H1 (cell line): ENCODE measurements around the gene F3. TPM values are rescaled to one million over a fixed set of nuclear protein-coding genes. Genes with fewer than 3 reads are reported as not detected.

Source experiments
- CTCF ChIA-PET: fragments of 300-600 bp; sonication (Branson Sonifier 250); formaldehyde crosslinking; loops from one replicate; lab custom pipeline; 2021; ENCODE audit not compliant: partially characterized antibody; lab: Charles Lee
- POLR2A ChIA-PET: fragments of 300-600 bp; sonication (Branson Sonifier 250); formaldehyde crosslinking; loops from one replicate; lab custom pipeline; 2021; ENCODE audit warnings: inconsistent platforms; ENCODE audit not compliant: partially characterized antibody; lab: Charles Lee
- DNase-seq, 2 experiments: peaks; one replicate each; pipeline versions ENCODE4 v3.0.0 to v3.0.0-alpha.2; 2010 to 2022; ENCODE audit warnings: low spot score in 2 of 2, low read depth in 1 of 2, mixed read lengths in 1 of 2
- FAIRE-seq: peaks from 2 replicates; lab custom pipeline; 2011; peaks lifted over from hg19 to GRCh38; lab: Jason Lieb, UNC
- H2AFZ ChIP-seq: 2 replicates; pipeline ENCODE4 v1.8.1; 2012; ENCODE audit warnings: low read length, inconsistent platforms
- H2AK5ac ChIP-seq: 2 replicates; pipeline ENCODE4 v1.6.1; 2013; ENCODE audit warnings: low read depth, low read length
- H2BK120ac ChIP-seq: replicated peaks from 2 replicates; pipeline ENCODE3; 2013; ENCODE audit warnings: low read depth, low read length, inconsistent platforms
- H2BK12ac ChIP-seq: 2 replicates; pipeline ENCODE4 v1.6.1; 2013; ENCODE audit warnings: low read depth, low read length
- H2BK15ac ChIP-seq: 2 replicates; pipeline ENCODE4 v1.6.1; 2013; ENCODE audit warnings: low read length
- H2BK20ac ChIP-seq: 2 replicates; pipeline ENCODE4 v1.6.1; 2013; ENCODE audit warnings: low read length
- H2BK5ac ChIP-seq: 2 replicates; pipeline ENCODE4 v1.6.1; 2013; ENCODE audit warnings: low read depth, low read length
- H3K14ac ChIP-seq: 2 replicates; pipeline ENCODE4 v1.6.1; 2013; ENCODE audit warnings: inconsistent platforms; ENCODE audit not compliant: insufficient read length
- H3K18ac ChIP-seq: 2 replicates; pipeline ENCODE4 v1.6.1; 2013; ENCODE audit warnings: low read length; ENCODE audit errors: extremely low read depth
- H3K23ac ChIP-seq: 2 replicates; pipeline ENCODE4 v1.6.1; 2013; ENCODE audit warnings: inconsistent platforms; ENCODE audit not compliant: insufficient read length
- H3K23me2 ChIP-seq: 2 replicates; pipeline ENCODE4 v1.6.1; 2013; ENCODE audit warnings: low read depth, low read length
- H3K27ac ChIP-seq: 2 replicates; pipeline ENCODE4 v1.6.1; 2011; ENCODE audit warnings: low read depth, low read length, inconsistent platforms
- H3K27me3 ChIP-seq, 4 experiments: replicated peaks in 1 of 4; 1 replicate in 1 of 4; 2 replicates in 3 of 4; pipeline versions ENCODE4 v1.6.1 to v1.8.1; 2011 to 2013; ENCODE audit warnings: low read length in 3 of 4, mild to moderate bottlenecking in 3 of 4, inconsistent platforms in 2 of 4, mixed read lengths in 2 of 4, moderate library complexity in 1 of 4; ENCODE audit not compliant: control insufficient read depth in 3 of 4, insufficient read depth in 3 of 4; ENCODE audit errors: extremely low read depth in 1 of 4
- H3K36me3 ChIP-seq, 4 experiments: 2 replicates each; pipeline versions ENCODE4 v1.6.1 to v1.8.1; 2011 to 2013; ENCODE audit warnings: mild to moderate bottlenecking in 4 of 4, low read length in 3 of 4, moderate library complexity in 2 of 4, control low read depth in 1 of 4, inconsistent platforms in 1 of 4; ENCODE audit not compliant: insufficient read depth in 4 of 4, control insufficient read depth in 2 of 4
- H3K4ac ChIP-seq: replicated peaks from 2 replicates; pipeline ENCODE3; 2013; ENCODE audit warnings: low read length, low read depth, mixed read lengths, inconsistent platforms; ENCODE audit not compliant: insufficient read length
- H3K4me1 ChIP-seq, 4 experiments: replicated peaks in 1 of 4; 1 replicate in 1 of 4; 2 replicates in 3 of 4; pipeline versions ENCODE4 v1.6.1 to v1.8.1; 2011 to 2013; ENCODE audit warnings: low read length in 3 of 4, inconsistent platforms in 2 of 4, mixed read lengths in 1 of 4; ENCODE audit not compliant: insufficient read depth in 4 of 4, control insufficient read depth in 3 of 4
- H3K4me2 ChIP-seq, 2 experiments: 2 replicates each; pipeline versions ENCODE4 v1.6.1 to v1.8.1; 2011 to 2013; ENCODE audit warnings: low read depth in 2 of 2, low read length in 2 of 2, control low read depth in 1 of 2, inconsistent platforms in 1 of 2, mild to moderate bottlenecking in 1 of 2; ENCODE audit not compliant: insufficient read depth in 1 of 2
- H3K4me3 ChIP-seq, 4 experiments: fragments of 200-600, 300-600 bp in 1 of 4; sonication (generic), shearing (Covaris generic), sonication (Bioruptor Twin) in 1 of 4; 2 replicates each; pipeline versions ENCODE4 v1.5.1 to v1.8.1; 2011 to 2016; ENCODE audit warnings: low read length in 4 of 4, low read depth in 3 of 4, control low read depth in 2 of 4, inconsistent platforms in 2 of 4, mild to moderate bottlenecking in 2 of 4, mixed read lengths in 1 of 4, moderate library complexity in 1 of 4; ENCODE audit not compliant: insufficient read depth in 2 of 4; ENCODE audit errors: extremely low read depth in 1 of 4
- H3K56ac ChIP-seq: replicated peaks from 2 replicates; pipeline ENCODE3; 2013; ENCODE audit warnings: low read depth, mild to moderate bottlenecking, mixed read lengths, low read length, inconsistent platforms; ENCODE audit not compliant: insufficient read length
- H3K79me1 ChIP-seq: 2 replicates; pipeline ENCODE4 v1.6.1; 2013; ENCODE audit warnings: low read depth, low read length, control low read depth
- H3K79me2 ChIP-seq, 2 experiments: 2 replicates each; pipeline versions ENCODE4 v1.6.1 to v1.8.1; 2012 to 2013; ENCODE audit warnings: low read length in 2 of 2, mild to moderate bottlenecking in 2 of 2, inconsistent platforms in 1 of 2; ENCODE audit not compliant: insufficient read depth in 2 of 2, control insufficient read depth in 1 of 2
- H3K9ac ChIP-seq, 4 experiments: replicated peaks in 1 of 4; 1 replicate in 1 of 4; 2 replicates in 3 of 4; pipeline versions ENCODE4 v1.6.1 to v1.8.1; 2011 to 2013; ENCODE audit warnings: low read depth in 3 of 4, low read length in 3 of 4, control low read depth in 2 of 4, mild to moderate bottlenecking in 2 of 4, moderate library complexity in 2 of 4, inconsistent platforms in 1 of 4; ENCODE audit errors: extremely low read depth in 1 of 4
- H3K9me3 ChIP-seq, 2 experiments: 2 replicates each; pipeline versions ENCODE4 v1.6.1 to v1.8.1; 2012 to 2013; ENCODE audit warnings: mild to moderate bottlenecking in 2 of 2, moderate library complexity in 2 of 2, control low read depth in 1 of 2, inconsistent platforms in 1 of 2, low read depth in 1 of 2, low read length in 1 of 2, mixed read lengths in 1 of 2; ENCODE audit not compliant: insufficient read depth in 2 of 2
- H4K20me1 ChIP-seq, 2 experiments: replicated peaks in 1 of 2; 2 replicates each; pipeline versions ENCODE3 to v1.8.1; 2011 to 2013; ENCODE audit warnings: inconsistent platforms in 2 of 2, low read length in 2 of 2, mild to moderate bottlenecking in 1 of 2; ENCODE audit not compliant: insufficient read depth in 2 of 2, control insufficient read depth in 1 of 2
- H4K5ac ChIP-seq: 2 replicates; pipeline ENCODE4 v1.6.1; 2013; ENCODE audit warnings: low read length, low read depth, mixed read lengths, inconsistent platforms; ENCODE audit not compliant: insufficient read length
- H4K8ac ChIP-seq: 2 replicates; pipeline ENCODE4 v1.8.0; 2013; ENCODE audit warnings: mild to moderate bottlenecking, moderate library complexity, low read length, inconsistent platforms; ENCODE audit not compliant: insufficient read depth; ENCODE audit errors: extremely low read depth
- H4K91ac ChIP-seq: replicated peaks from 2 replicates; pipeline ENCODE3; 2013; ENCODE audit warnings: low read length, mixed read lengths, inconsistent platforms; ENCODE audit not compliant: insufficient read length
- ASH2L ChIP-seq: fragments of 200-600, 300-600 bp; sonication (generic); IDR thresholded peaks from one replicate; pipeline ENCODE4 v1.7.1; 2017; ENCODE audit warnings: low read length
- CREB1 ChIP-seq: IDR thresholded peaks from 2 replicates; pipeline ENCODE4 v1.6.1; 2012; ENCODE audit warnings: inconsistent platforms
- EGR1 ChIP-seq: IDR thresholded peaks from 2 replicates; pipeline ENCODE4 v1.6.1; 2011; ENCODE audit warnings: low read depth, low read length, borderline replicate concordance
- FOSL1 ChIP-seq: IDR thresholded peaks from 2 replicates; pipeline ENCODE4 v1.6.1; 2011; ENCODE audit warnings: mild to moderate bottlenecking, low read depth, low read length, moderate library complexity; ENCODE audit not compliant: insufficient read depth
- GTF2F1 ChIP-seq: IDR thresholded peaks from 2 replicates; pipeline ENCODE4 v1.6.1; 2012; ENCODE audit warnings: low read depth, low read length, improper control_type of control experiment, borderline replicate concordance
- JUND ChIP-seq: IDR thresholded peaks from 2 replicates; pipeline ENCODE4 v1.6.1; 2011; ENCODE audit warnings: mild to moderate bottlenecking, improper control_type of control experiment, low read length
- NANOG ChIP-seq: IDR thresholded peaks from 2 replicates; pipeline ENCODE4 v1.6.1; 2011; ENCODE audit warnings: low read length, low read depth, mild to moderate bottlenecking, inconsistent platforms; ENCODE audit not compliant: insufficient read depth, poor library complexity, severe bottlenecking
- SIN3A ChIP-seq, 2 experiments: IDR thresholded peaks in 1 of 2; conservative IDR thresholded peaks in 1 of 2; 2 replicates each; pipeline ENCODE4 v1.6.1; 2011 to 2012; ENCODE audit warnings: low read length in 2 of 2, improper control_type of control experiment in 1 of 2, low read depth in 1 of 2, mild to moderate bottlenecking in 1 of 2
- SIRT6 ChIP-seq: IDR thresholded peaks from one replicate; pipeline ENCODE4 v1.7.1; 2012; ENCODE audit warnings: low read length, inconsistent platforms
- SIX5 ChIP-seq: IDR thresholded peaks from 2 replicates; pipeline ENCODE4 v1.6.1; 2011; ENCODE audit warnings: mild to moderate bottlenecking, low read depth, low read length
- SRF ChIP-seq: IDR thresholded peaks from 2 replicates; pipeline ENCODE4 v1.6.1; 2011; ENCODE audit warnings: mild to moderate bottlenecking, low read depth, low read length, moderate library complexity
- TAF1 ChIP-seq: IDR thresholded peaks from 2 replicates; pipeline ENCODE4 v1.6.1; 2011; ENCODE audit warnings: mild to moderate bottlenecking, low read depth, low read length
- TBP ChIP-seq: IDR thresholded peaks from 2 replicates; pipeline ENCODE4 v1.6.1; 2011; ENCODE audit warnings: low read depth, low read length, improper control_type of control experiment
- TEAD4 ChIP-seq: IDR thresholded peaks from 2 replicates; pipeline ENCODE4 v1.6.1; 2012; ENCODE audit warnings: low read depth, low read length, inconsistent platforms, mixed read lengths
- ZNF274 ChIP-seq: IDR thresholded peaks from 2 replicates; pipeline ENCODE4 v1.7.0; 2012; ENCODE audit warnings: low read length, borderline replicate concordance; ENCODE audit errors: extremely low read depth
- WGBS, 2 experiments: shearing (Covaris generic) in 1 of 2; methylation state at CpG; one replicate each; pipeline versions ENCODE4 v1.1.6 to v1.1.7; 2013 to 2015; ENCODE audit warnings: low lambda C conversion rate in 2 of 2, mixed read lengths in 2 of 2, inconsistent platforms in 1 of 2, low coverage in 1 of 2, missing lambda C conversion rate in 1 of 2; ENCODE audit not compliant: insufficient replicate concordance in 2 of 2, insufficient coverage in 1 of 2, insufficient read length in 1 of 2; ENCODE audit errors: extremely low coverage in 1 of 2, missing lambda C conversion rate in 1 of 2; 5-methylcytosine and 5-hydroxymethylcytosine counted together
- polyA plus RNA-seq, 7 experiments: library from polyadenylated mRNA; depleted of rRNA in 3 of 7; stranded (reverse) in 5 of 7; unstranded in 2 of 7; fragments of >200 nt in 5 of 7; fragments of 200-250 nt in 2 of 7; gene quantifications; 1 replicate in 5 of 7; 2 replicates in 1 of 7; 4 replicates in 1 of 7; pipeline versions ENCODE4 v1.2.1 to v1.2.3, GENCODE V29; 2011 to 2013; ENCODE audit warnings: missing spikeins in 2 of 7, mixed read lengths in 2 of 7
- total RNA-seq: library from RNA; stranded (reverse); fragmentation: NEBNext Ultra II Directional; extraction: Animal tissue kit (Norgen Biotek cat#: 25700); gene quantifications from 2 replicates; pipeline ENCODE4 v1.2.1, GENCODE V29; 2021
- TF ChIP-seq, protein P1 (sequence below): IDR thresholded peaks from 2 replicates; pipeline ENCODE4 v1.6.1; 2012; ENCODE audit warnings: inconsistent platforms

F3 gene
- total and polyA plus RNA-seq, 2 of the 8 experiments (the other 6 are each of a cell fraction or from before 2014, with no cell fraction given) = 2.6 to 8.6 TPM

DNA sequence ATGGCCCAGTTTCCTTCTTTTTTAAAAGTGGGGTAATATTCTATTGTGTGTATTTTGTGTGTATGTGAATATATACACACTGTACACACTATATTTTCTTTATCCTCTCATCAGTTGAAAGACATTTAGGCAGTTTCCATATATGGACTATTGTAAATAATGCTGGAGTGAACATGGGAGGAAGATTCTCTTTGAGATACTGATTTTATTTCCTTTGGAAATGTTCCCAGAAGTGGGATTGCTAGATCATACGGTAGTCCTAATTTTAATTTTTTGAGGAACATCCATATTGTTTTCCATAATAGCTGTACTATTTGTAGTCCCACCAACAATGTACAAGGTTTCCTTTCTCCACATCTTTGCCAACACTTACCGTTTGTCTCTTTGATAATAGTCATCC lies 51.0 kb downstream of the F3 start:
- H2BK5ac ChIP-seq = no peak overlapping the region
- H4K8ac ChIP-seq = no peak overlapping the region
- H3K27me3 ChIP-seq = no peaks in the 10 kb centered on the region
- peaks cover 0 to 11% (median 3%) of the 10 kb centered on the region in 4 experiments; a peak in 3 of 8 replicates for H3K36me3 ChIP-seq
- no peak overlapping the region for H3K4ac ChIP-seq
- no peak overlapping the region for H2AFZ ChIP-seq
- H4K5ac ChIP-seq = no peak overlapping the region
- DNase-seq = no peak
- no peak overlapping the region for H3K23ac ChIP-seq
- no peak overlapping the region for H3K4me3 ChIP-seq
- H2AK5ac ChIP-seq = no peak overlapping the region
- H4K91ac ChIP-seq = no peak overlapping the region
- ChIA-PET POLR2A (no interaction called here), CTCF (interaction anchor here (1.2 kb wide), 1 partner anchor 9 kb away, joined by 4 read pairs; no protein-coding TSS in a partner anchor)
- H3K4me1 ChIP-seq = no peaks in the 10 kb centered on the region
- H2BK15ac ChIP-seq = no peak overlapping the region
- no peak overlapping the region for H2BK120ac ChIP-seq
- H3K18ac ChIP-seq = no peak overlapping the region
- no peaks in the 10 kb centered on the region for H3K23me2 ChIP-seq
- no peak overlapping the region for H3K14ac ChIP-seq
- no peaks in the 10 kb centered on the region for H3K79me1 ChIP-seq
- no peak overlapping the region for H2BK12ac ChIP-seq
- H3K9me3 ChIP-seq = no peaks in the 10 kb centered on the region
- no peak overlapping the region for H2BK20ac ChIP-seq
- no peak overlapping the region for H3K4me2 ChIP-seq
- no peak for FAIRE-seq
- H3K56ac ChIP-seq = no peak overlapping the region
- no peaks in the 10 kb centered on the region for H4K20me1 ChIP-seq
- no peak overlapping the region for H3K9ac ChIP-seq
- H3K27ac ChIP-seq = no peak overlapping the region
- no peaks in the 10 kb centered on the region for H3K79me2 ChIP-seq
- 78% methylated on average over 2 of the region's 2 CpGs; no CpG with 5 or more reads in 1 of the 2 experiments for WGBS, 2 experiments
- TF ChIP-seq, protein P1, sequence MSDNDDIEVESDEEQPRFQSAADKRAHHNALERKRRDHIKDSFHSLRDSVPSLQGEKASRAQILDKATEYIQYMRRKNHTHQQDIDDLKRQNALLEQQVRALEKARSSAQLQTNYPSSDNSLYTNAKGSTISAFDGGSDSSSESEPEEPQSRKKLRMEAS = no peak
- no peak for TF ChIP-seq FOSL1
- TF ChIP-seq ZNF274 = no peak
- no peak for TF ChIP-seq TEAD4
- no peak for TF ChIP-seq GTF2F1
- TF ChIP-seq ASH2L = no peak
- TF ChIP-seq TBP = no peak
- TF ChIP-seq SIN3A (conservative IDR thresholded peaks at IDR 0.05 in 1 of 2, IDR thresholded peaks at IDR 0.05 in 1 of 2; ENCODE audit: low read depth in 1 of 2, low read length in 2 of 2) = no peak
- no peak for TF ChIP-seq EGR1
- no peak for TF ChIP-seq SIRT6
- no peak for TF ChIP-seq CREB1
- TF ChIP-seq SRF = no peak
- no peak for TF ChIP-seq JUND
- no peak for TF ChIP-seq NANOG
- TF ChIP-seq TAF1 = no peak
- no peak for TF ChIP-seq SIX5
